ENCODE data around the gene ATP2B2. TPM values are rescaled to one million over a fixed set of nuclear protein-coding genes. Genes with fewer than 3 reads are reported as not detected.

Gene ATP2B2
- total RNA-seq, 4 donors from 2014 or later: 0.09 to 0.12 TPM; not detected in 2

GRCh38 chr3:10283638-10284037, 221.7 kb downstream of the ATP2B2 start:
- ATAC-seq (ENCODE audit: low FRiP score) (no peak), DNase-seq (ENCODE audit: low spot score) (no peak)
- no peak for TF ChIP-seq CTCF (IDR thresholded peaks at IDR 0.05)

GRCh38 chr3:10281951-10282350, 223.4 kb downstream of the ATP2B2 start:
- no peak for TF ChIP-seq CTCF (IDR thresholded peaks at IDR 0.05)
- no peak for ATAC-seq (ENCODE audit: low FRiP score)

GRCh38 chr3:10280571-10280970, 224.8 kb downstream of the ATP2B2 start:
- no peak for TF ChIP-seq CTCF (IDR thresholded peaks at IDR 0.05)
- no peak for ATAC-seq (ENCODE audit: low FRiP score)
- no peak for DNase-seq (ENCODE audit: low spot score)

More at GRCh38 chr3:10281951-10282350, 223.4 kb downstream of the ATP2B2 start:
- DNase-seq (ENCODE audit: low spot score): no peak

GRCh38 chr3:10280177-10280529, 225.2 kb downstream of the ATP2B2 start:
- ATAC-seq (ENCODE audit: low FRiP score) (no peak), DNase-seq (ENCODE audit: low spot score) (no peak)
- TF ChIP-seq CTCF (IDR thresholded peaks at IDR 0.05): no peak

GRCh38 chr3:10279384-10280176, 225.8 kb downstream of the ATP2B2 start:
- DNase-seq (ENCODE audit: low spot score): no peak
- no peak for ATAC-seq (ENCODE audit: low FRiP score)
- no peak for TF ChIP-seq CTCF (IDR thresholded peaks at IDR 0.05)

GRCh38 chr3:10278501-10278900, 226.9 kb downstream of the ATP2B2 start:
- DNase-seq (ENCODE audit: low spot score) (no peak), ATAC-seq (ENCODE audit: low FRiP score) (no peak)
- TF ChIP-seq CTCF (IDR thresholded peaks at IDR 0.05): no peak

GRCh38 chr3:10277115-10277625, 228.2 kb downstream of the ATP2B2 start:
- no peak for ATAC-seq (ENCODE audit: low FRiP score)
- no peak for TF ChIP-seq CTCF (IDR thresholded peaks at IDR 0.05)
- DNase-seq (ENCODE audit: low spot score): no peak
